DMS153 (cell line): ENCODE data around the gene PAX2.

Experiments
- DNase-seq: peaks from one replicate; lab custom pipeline; 2025; lab: John Stamatoyannopoulos, UW

The PAX2 gene

GRCh38 chr10:100817268-100817839, 72.0 kb downstream of the PAX2 start:
- DNase-seq: no peak

GRCh38 chr10:100819424-100819823, 74.0 kb downstream of the PAX2 start:
- no peak for DNase-seq

GRCh38 chr10:100823194-100823593, 77.8 kb downstream of the PAX2 start:
- DNase-seq: no peak

GRCh38 chr10:100824886-100825285, 79.5 kb downstream of the PAX2 start:
- DNase-seq: no peak

- no peak for DNase-seq
These were observed 80.0 kb downstream of the PAX2 start for GRCh38 chr10:100825325-100825875.

- DNase-seq: no peak
These were observed 80.8 kb downstream of the PAX2 start for GRCh38 chr10:100826031-100826651.

GRCh38 chr10:100826661-100826982, 81.2 kb downstream of the PAX2 start:
- no peak for DNase-seq

GRCh38 chr10:100826983-100827818, 81.8 kb downstream of the PAX2 start:
- no peak for DNase-seq

- DNase-seq: no peak
These were observed 82.7 kb downstream of the PAX2 start for GRCh38 chr10:100827819-100828737.

- no peak for DNase-seq
These were observed 83.3 kb downstream of the PAX2 start for GRCh38 chr10:100828738-100829096.

GRCh38 chr10:100829097-100829870, 83.9 kb downstream of the PAX2 start:
- DNase-seq: no peak

- no peak for DNase-seq
These were observed 84.7 kb downstream of the PAX2 start for GRCh38 chr10:100829933-100830727.

GRCh38 chr10:100830728-100831111, 85.3 kb downstream of the PAX2 start:
- no peak for DNase-seq

- DNase-seq: no peak
These were observed 86.4 kb downstream of the PAX2 start for GRCh38 chr10:100831742-100832141.

GRCh38 chr10:100835810-100836209, 90.4 kb downstream of the PAX2 start:
- DNase-seq: no peak

GRCh38 chr10:100836891-100837290, 91.5 kb downstream of the PAX2 start:
- no peak for DNase-seq

GRCh38 chr10:100837300-100837699, 91.9 kb downstream of the PAX2 start:
- DNase-seq: no peak

- DNase-seq: no peak
These were observed 93.6 kb downstream of the PAX2 start for GRCh38 chr10:100838986-100839385.

- DNase-seq: no peak
These were observed 96.1 kb downstream of the PAX2 start for GRCh38 chr10:100841528-100841927.

GRCh38 chr10:100847440-100847839, 102.1 kb downstream of the PAX2 start:
- DNase-seq: no peak
